LoVo (cell line): ENCODE measurements around the gene ZBTB7C.

ENCODE experiments used
- DNase-seq: peaks from one replicate; pipeline ENCODE4 v3.0.0-alpha.2; 2016; ENCODE audit warnings: low spot score

ZBTB7C gene

GRCh38 chr18:48216639-48217257 is 192.4 kb downstream of the ZBTB7C start:
- no peak for DNase-seq

- DNase-seq: no peak
These were observed 193.1 kb downstream of the ZBTB7C start for GRCh38 chr18:48215876-48216638.

- no peak for DNase-seq
These were observed 195.4 kb downstream of the ZBTB7C start for GRCh38 chr18:48213791-48214190.

GRCh38 chr18:48208432-48209140 is 200.6 kb downstream of the ZBTB7C start:
- DNase-seq: no peak

GRCh38 chr18:48207733-48208132 is 201.4 kb downstream of the ZBTB7C start:
- no peak for DNase-seq

- DNase-seq: no peak
These were observed 202.3 kb downstream of the ZBTB7C start for GRCh38 chr18:48206887-48207286.

- peak; percentile 12 for DNase-seq
These were observed 205.1 kb downstream of the ZBTB7C start for GRCh38 chr18:48203961-48204666.

GRCh38 chr18:48203288-48203945 is 205.8 kb downstream of the ZBTB7C start:
- no peak for DNase-seq

GRCh38 chr18:48202350-48203260 is 206.6 kb downstream of the ZBTB7C start:
- DNase-seq: no peak

- no peak for DNase-seq
These were observed 207.2 kb downstream of the ZBTB7C start for GRCh38 chr18:48202006-48202348.

GRCh38 chr18:48201337-48202005 is 207.7 kb downstream of the ZBTB7C start:
- DNase-seq: no peak

GRCh38 chr18:48200631-48201336 is 208.4 kb downstream of the ZBTB7C start:
- no peak for DNase-seq

- DNase-seq: no peak
These were observed 209.8 kb downstream of the ZBTB7C start for GRCh38 chr18:48199399-48199798.

- DNase-seq: no peak
These were observed 211.4 kb downstream of the ZBTB7C start for GRCh38 chr18:48197819-48198218.

- no peak for DNase-seq
These were observed 213.4 kb downstream of the ZBTB7C start for GRCh38 chr18:48195787-48196186.

GRCh38 chr18:48194591-48195181 is 214.5 kb downstream of the ZBTB7C start:
- DNase-seq: no peak

GRCh38 chr18:48193521-48194492 is 215.4 kb downstream of the ZBTB7C start:
- no peak for DNase-seq

- no peak for DNase-seq
These were observed 216.6 kb downstream of the ZBTB7C start for GRCh38 chr18:48192542-48192941.
